Heart right ventricle (tissue), 16 donors: ENCODE results near the gene TRABD2B. TPM values are rescaled to one million over a fixed set of nuclear protein-coding genes. Genes with fewer than 3 reads are reported as not detected.

Experiments used
- ATAC-seq, 8 donors: fragments of 200-7000 bp; cut with Tn5 transposase; one replicate each; pipeline ENCODE4 v1.9.1; 2020; ENCODE audit warnings: mild to moderate bottlenecking in 8 of 8, moderate library complexity in 8 of 8, moderate number of reproducible peaks in 1 of 8
- DNase-seq, 2 donors: peaks; one replicate each; pipeline ENCODE4 v3.0.0-alpha.2; 2020
- H3K27ac ChIP-seq, 10 donors: fragments of 200-600 bp; sonication (generic) in 2 of 10; one replicate each; pipeline versions ENCODE4 v1.5.0 to v1.8.0; 2020 to 2022; ENCODE audit warnings: mild to moderate bottlenecking in 3 of 10
- H3K27me3 ChIP-seq, 7 donors: fragments of 200-600 bp; one replicate each; pipeline ENCODE4 v1.8.0; 2021 to 2022; ENCODE audit warnings: mild to moderate bottlenecking in 2 of 7
- H3K36me3 ChIP-seq, 9 donors: fragments of 200-600 bp; sonication (generic) in 1 of 9; one replicate each; pipeline versions ENCODE4 v1.5.0 to v1.8.0; 2020 to 2022; ENCODE audit warnings: mild to moderate bottlenecking in 2 of 9
- H3K4me1 ChIP-seq, 9 donors: fragments of 200-600 bp; sonication (generic) in 1 of 9; one replicate each; pipeline versions ENCODE4 v1.5.0 to v1.8.0; 2020 to 2022; ENCODE audit warnings: mild to moderate bottlenecking in 4 of 9
- H3K4me3 ChIP-seq, 10 donors: fragments of 200-600 bp; sonication (generic) in 2 of 10; one replicate each; pipeline versions ENCODE4 v1.5.0 to v1.8.0; 2020 to 2022; ENCODE audit warnings: mild to moderate bottlenecking in 7 of 10, moderate library complexity in 2 of 10
- H3K9me3 ChIP-seq, 11 donors: fragments of 200-600 bp in 10 of 11; sonication (generic) in 2 of 11; one replicate each; pipeline versions ENCODE4 v1.5.0 to v1.8.0; 2013 to 2022; ENCODE audit warnings: mild to moderate bottlenecking in 2 of 11, control low read depth in 1 of 11, moderate library complexity in 1 of 11
- CTCF ChIP-seq, 9 donors: fragments of 200-600 bp; sonication (generic) in 2 of 9; IDR thresholded peaks; one replicate each; pipeline versions ENCODE4 v1.5.0 to v1.8.0; 2021 to 2022; ENCODE audit warnings: antibody characterized with exemption in 9 of 9, mild to moderate bottlenecking in 5 of 9, moderate library complexity in 1 of 9
- WGBS, 2 donors: extraction: QIAGEN DNeasy Blood & Tissue Kit; methylation state at CpG; one replicate each; pipeline ENCODE4 v1.1.7; 2013; ENCODE audit warnings: inconsistent platforms in 1 of 2; 5-methylcytosine and 5-hydroxymethylcytosine counted together
- intact Hi-C, 10 donors: fragments of 100-400 bp; cut with DNase I; formaldehyde crosslinking; loops; one replicate each; pipeline versions ENCODE4 v1.11.1 to v1.14.2; 2022
- polyA plus RNA-seq, 2 donors: library from polyadenylated mRNA; stranded (reverse); fragments of 200-250 nt; gene quantifications; one replicate each; pipeline ENCODE4 v1.2.3, GENCODE V29; 2013
- total RNA-seq, 10 donors: library from RNA; stranded (reverse); fragmentation: NEBNext Ultra II Directional in 3 of 10; extraction: Animal tissue kit (Norgen Biotek cat#: 25700) in 3 of 10; gene quantifications; one replicate each; pipeline versions ENCODE4 v1.2.1 to v1.2.4, GENCODE V29; 2021 to 2023
- donor health status: Arrhythmogenic right ventricular cardiomyopathy.
- donor health status: ischemic (EF 13 %, LVEDD 7.1; RV severe dilation, severe dysfunction).
- donor health status: healthy with polysubstance abuse.
- donor health status: DM: no; HTN: yes; CAD: no.
- donor health status: DM: no; HTN: no; CAD: no.
- donor health status: ischemic (EF 25% LVEDD 6.9; RV normal size, moderate dysfunction).
- donor health status: ischemic (EF 25% LVEDD 5.7; RV mildly dilated, moderate dysfunction).
- donor health status: healthy.
- donor health status: DM: yes; HTN: yes; CAD: no.
- donor health status: Ischemic cardiomyopathy.
- donor health status: ischemic (EF 35%, LVEDD 5.7; RV mildly dilated, moderate dysfunction).
- donor health status: nonischemic (EF 11% LVEDD 7.7; RV severe dilation, severe dysfunction).
- donor health status: DM: yes; HTN: yes; CAD: no.
- donor health status: PGD.
- donor health status: ischemic (EF 29% LVEDD 5.4; RV normal size, mild dysfunction).
- donor health status: nonischemic (EF 23%, LVEDD 6.1; RV moderate dilation, normal function).

The TRABD2B gene
- total and polyA plus RNA-seq, 12 donors, result 0.21 to 1.1 (median 0.53) TPM

- no peak overlapping the region for H3K4me3 ChIP-seq
- ATAC-seq (no peak), DNase-seq (no peak)
- intact Hi-C loops, result loop anchor here in 3 of 10 donors (10.0 kb wide), 2 partner anchors 103 to 153 kb away; no protein-coding TSS in a partner anchor
- no peaks in the 10 kb centered on the region for H3K9me3 ChIP-seq
- no peaks in the 10 kb centered on the region for H3K36me3 ChIP-seq
- H3K27ac ChIP-seq, result peak overlapping the region in 5 of 10 donors; percentile 0 to 68 (median 24)
- H3K27me3 ChIP-seq, result no peaks in the 10 kb centered on the region
- peaks cover 0 to 43% (median 11%) of the 10 kb centered on the region in 9 donors for H3K4me1 ChIP-seq
- 93 to 95% methylated on average over 5 of the region's 5 CpGs for WGBS, 2 donors
- TF ChIP-seq CTCF (IDR thresholded peaks at IDR 0.05), result no peak
Observed at GRCh38 chr1:47937586-47938254, 59.5 kb downstream of the TRABD2B start.

GRCh38 chr1:47936916-47937551 lies 60.2 kb downstream of the TRABD2B start:
- intact Hi-C loops, result loop anchor here in 3 of 10 donors (10.0 kb wide), 2 partner anchors 102 to 152 kb away; no protein-coding TSS in a partner anchor
- WGBS, 2 donors, result 96 to 97% methylated on average over 1 of the region's 1 CpG
- no peak for TF ChIP-seq CTCF (IDR thresholded peaks at IDR 0.05)
- ATAC-seq, result no peak
- H3K4me3 ChIP-seq, result no peak overlapping the region
- peak overlapping the region in 1 of 10 donors; percentile 16 for H3K27ac ChIP-seq
- H3K9me3 ChIP-seq, result no peaks in the 10 kb centered on the region
- no peak for DNase-seq
- no peaks in the 10 kb centered on the region for H3K27me3 ChIP-seq
- peaks cover 0 to 43% (median 11%) of the 10 kb centered on the region in 9 donors for H3K4me1 ChIP-seq
- H3K36me3 ChIP-seq, result no peaks in the 10 kb centered on the region

- Histone ChIP-seq H3K27me3 (no peaks in the 10 kb centered on the region), H3K27ac (no peak overlapping the region), H3K9me3 (no peaks in the 10 kb centered on the region), H3K4me3 (no peak overlapping the region), H3K4me1 (peaks cover 0 to 41% (median 11%) of the 10 kb centered on the region in 9 donors), H3K36me3 (no peaks in the 10 kb centered on the region)
- 49 to 58% methylated on average over 1 of the region's 1 CpG for WGBS, 2 donors
- no peak for TF ChIP-seq CTCF (IDR thresholded peaks at IDR 0.05)
- no peak for ATAC-seq
- DNase-seq, result no peak
- intact Hi-C loops, result loop anchor here in 3 of 10 donors (10.0 kb wide), 2 partner anchors 101 to 151 kb away; no protein-coding TSS in a partner anchor
Observed at GRCh38 chr1:47935856-47936255, 61.3 kb downstream of the TRABD2B start.

- H3K36me3 ChIP-seq, result no peaks in the 10 kb centered on the region
- intact Hi-C loops, result loop anchor here in 3 of 10 donors (10.0 kb wide), 2 partner anchors 100 to 150 kb away; no protein-coding TSS in a partner anchor
- 46 to 61% methylated on average over 4 of the region's 4 CpGs for WGBS, 2 donors
- H3K4me1 ChIP-seq, result peaks cover 0 to 36% (median 11%) of the 10 kb centered on the region in 9 donors
- peak overlapping the region in 5 of 10 donors; percentile 15 to 52 (median 22) for H3K27ac ChIP-seq
- DNase-seq, result no peak
- TF ChIP-seq CTCF (IDR thresholded peaks at IDR 0.05), result no peak
- no peak overlapping the region for H3K4me3 ChIP-seq
- H3K27me3 ChIP-seq, result no peaks in the 10 kb centered on the region
- no peaks in the 10 kb centered on the region for H3K9me3 ChIP-seq
- peak in 2 of 8 donors; percentile 20 to 60 for ATAC-seq
Observed at GRCh38 chr1:47935163-47935562, 62.0 kb downstream of the TRABD2B start.
